AG09319 (cell line): ENCODE measurements around the gene CHD3.
"Not testable (repeated sequence)": the region's sequence is repeated elsewhere in the genome, so short reads cannot be mapped to it uniquely, and the experiment has no call there.

Experiments used
- DNase-seq: peaks from one replicate; pipeline ENCODE4 v3.0.0-alpha.2; 2010; ENCODE audit warnings: low read depth; ENCODE audit errors: extremely low read depth
- TF ChIP-seq, protein P1 (sequence below): IDR thresholded peaks from 2 replicates; pipeline ENCODE4 v1.5.1; 2011; ENCODE audit warnings: low read depth, mild to moderate bottlenecking, inconsistent platforms, low read length, moderate library complexity

Gene CHD3

DNA sequence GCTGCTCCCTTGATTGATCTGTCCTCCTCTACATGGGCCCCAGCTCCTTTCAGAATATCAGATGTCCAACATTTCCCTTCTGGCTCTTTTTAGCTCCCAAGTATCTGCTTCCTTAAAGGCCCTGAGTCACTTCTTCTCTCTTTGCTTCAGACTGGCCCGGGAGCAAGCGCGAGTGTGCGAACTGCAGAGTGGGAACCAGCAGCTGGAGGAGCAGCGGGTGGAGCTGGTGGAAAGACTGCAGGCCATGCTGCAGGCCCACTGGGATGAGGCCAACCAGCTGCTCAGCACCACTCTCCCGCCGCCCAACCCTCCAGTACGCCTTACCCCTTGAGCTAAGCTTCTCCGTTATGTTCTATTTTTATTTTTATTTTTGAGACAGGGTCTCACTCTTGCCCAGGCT lies 55.7 kb downstream of the CHD3 start:
- DNase-seq, result no peak
- TF ChIP-seq, protein P1, sequence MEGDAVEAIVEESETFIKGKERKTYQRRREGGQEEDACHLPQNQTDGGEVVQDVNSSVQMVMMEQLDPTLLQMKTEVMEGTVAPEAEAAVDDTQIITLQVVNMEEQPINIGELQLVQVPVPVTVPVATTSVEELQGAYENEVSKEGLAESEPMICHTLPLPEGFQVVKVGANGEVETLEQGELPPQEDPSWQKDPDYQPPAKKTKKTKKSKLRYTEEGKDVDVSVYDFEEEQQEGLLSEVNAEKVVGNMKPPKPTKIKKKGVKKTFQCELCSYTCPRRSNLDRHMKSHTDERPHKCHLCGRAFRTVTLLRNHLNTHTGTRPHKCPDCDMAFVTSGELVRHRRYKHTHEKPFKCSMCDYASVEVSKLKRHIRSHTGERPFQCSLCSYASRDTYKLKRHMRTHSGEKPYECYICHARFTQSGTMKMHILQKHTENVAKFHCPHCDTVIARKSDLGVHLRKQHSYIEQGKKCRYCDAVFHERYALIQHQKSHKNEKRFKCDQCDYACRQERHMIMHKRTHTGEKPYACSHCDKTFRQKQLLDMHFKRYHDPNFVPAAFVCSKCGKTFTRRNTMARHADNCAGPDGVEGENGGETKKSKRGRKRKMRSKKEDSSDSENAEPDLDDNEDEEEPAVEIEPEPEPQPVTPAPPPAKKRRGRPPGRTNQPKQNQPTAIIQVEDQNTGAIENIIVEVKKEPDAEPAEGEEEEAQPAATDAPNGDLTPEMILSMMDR, result no peak

GRCh38 chr17:7945651-7946050 lies 57.1 kb downstream of the CHD3 start:
- TF ChIP-seq, protein P1, result no peak
- DNase-seq, result no peak

DNA sequence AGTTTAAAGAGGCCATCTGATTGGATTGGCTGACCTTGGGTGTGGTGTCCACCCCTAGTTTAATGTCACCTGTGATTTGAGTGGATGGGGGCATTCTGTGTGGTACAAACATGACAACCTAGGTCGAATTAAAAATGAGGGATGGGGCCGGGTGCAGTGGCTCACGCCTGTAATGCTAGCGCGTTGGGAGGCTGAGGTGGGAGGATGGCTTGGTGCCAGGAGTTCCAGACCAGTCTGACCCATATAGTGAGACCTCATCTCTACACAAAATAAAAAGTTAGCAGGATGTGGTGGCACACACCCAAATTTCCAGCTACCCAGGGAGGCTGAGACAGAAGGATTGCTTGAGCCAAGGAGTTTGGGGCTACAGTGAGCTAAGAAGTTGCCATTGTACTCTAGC lies 57.9 kb downstream of the CHD3 start:
- TF ChIP-seq, protein P1, result no peak
- no peak for DNase-seq

DNA sequence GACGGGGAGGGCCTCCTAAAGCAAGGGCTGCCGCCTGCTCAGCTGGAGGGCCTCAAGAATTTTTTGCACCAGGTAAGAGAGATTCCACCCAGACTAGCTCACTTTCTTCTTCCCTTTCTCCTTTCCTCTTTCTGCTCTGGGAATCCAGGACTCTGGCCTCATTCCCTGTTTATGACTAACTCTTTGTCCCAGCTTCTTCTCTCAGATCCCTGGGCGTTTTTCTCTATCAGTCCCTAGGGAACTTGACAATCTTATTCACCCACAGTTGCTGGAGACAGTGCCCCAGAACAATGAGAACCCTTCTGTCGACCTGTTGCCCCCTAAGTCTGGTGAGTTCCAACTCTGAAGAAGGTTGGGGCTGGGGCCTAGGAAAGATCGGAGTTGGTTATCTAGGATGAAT lies 59.1 kb downstream of the CHD3 start:
- TF ChIP-seq, protein P1, result no peak

GRCh38 chr17:7950578-7950977 lies 62.0 kb downstream of the CHD3 start:
- no peak for DNase-seq
- TF ChIP-seq, protein P1, result no peak

More for the DNA sequence above, 59.1 kb downstream of the CHD3 start:
- DNase-seq, result no peak

- no peak for DNase-seq
- TF ChIP-seq, protein P1, result no peak
Observed at GRCh38 chr17:7951143-7951792, 62.7 kb downstream of the CHD3 start.

DNA sequence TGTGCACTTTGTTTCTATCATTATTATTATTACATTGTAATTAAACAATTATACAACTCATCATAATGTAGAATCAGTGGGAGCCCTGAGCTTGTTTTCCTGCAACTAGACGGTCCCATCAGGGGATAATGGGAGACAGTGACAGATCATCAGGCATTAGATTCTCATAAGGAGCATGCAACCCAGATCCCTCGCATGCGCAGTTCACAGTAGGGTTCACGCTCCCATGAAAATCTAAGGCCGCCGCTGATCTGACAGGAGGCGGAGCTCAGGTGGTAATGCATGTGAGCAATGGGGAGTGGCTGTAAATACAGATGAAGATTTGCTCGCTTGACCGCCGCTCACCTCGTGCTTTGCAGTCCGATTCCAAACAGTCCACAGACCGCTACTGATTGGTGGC lies 64.7 kb downstream of the CHD3 start:
- not testable (repeated sequence) for DNase-seq

GRCh38 chr17:7955414-7956227 lies 67.0 kb downstream of the CHD3 start:
- DNase-seq, result no peak
- TF ChIP-seq, protein P1, result no peak
